NOMO-1 treated with DMSO at 0.1 percent for 48 hours (cell line): ENCODE data around the gene KCNA5.
A peak's percentile ranks its signal among the peaks of the same experiment; 100 is the strongest.

Experiments
- DNase-seq: peaks from one replicate; lab custom pipeline; 2025; ENCODE audit not compliant: unreplicated experiment; lab: John Stamatoyannopoulos, UW

KCNA5 gene

DNA sequence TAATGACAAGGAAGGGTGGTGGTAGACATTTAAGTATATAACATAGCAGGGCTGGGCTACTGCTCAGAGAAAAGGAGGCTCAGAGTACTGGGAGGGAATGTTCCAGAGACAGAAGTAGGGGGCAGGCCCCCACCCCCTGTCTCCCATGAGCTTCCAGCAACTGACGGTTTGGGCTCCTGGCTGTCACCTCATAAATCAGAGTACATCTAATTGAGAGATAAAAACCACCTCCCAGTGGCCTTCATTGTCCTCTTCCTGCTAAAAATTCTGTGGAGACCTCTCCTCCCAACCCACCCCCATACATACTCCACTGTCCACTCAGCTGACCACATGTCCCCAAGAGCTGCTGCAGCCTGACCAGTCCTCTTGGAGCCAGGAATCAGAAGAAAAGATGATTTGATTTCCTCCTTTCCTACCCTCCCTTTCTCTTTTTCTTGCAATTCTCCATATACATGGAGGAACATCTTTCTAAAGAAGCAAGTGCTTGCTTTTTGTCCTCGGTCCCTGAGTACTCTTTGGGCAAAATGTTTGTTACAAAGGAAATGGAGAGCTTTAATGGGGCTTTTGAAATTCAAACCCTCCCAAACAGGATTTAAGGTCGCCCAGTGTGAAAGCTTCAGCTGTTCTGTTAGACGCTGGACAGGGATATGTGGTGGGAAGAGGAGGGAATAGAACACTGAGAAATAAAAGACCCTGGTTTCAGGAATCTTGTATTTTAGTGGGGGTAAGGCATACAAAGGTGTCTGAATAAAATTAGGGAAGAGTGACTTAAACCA is 16.4 kb upstream of the KCNA5 start:
- DNase-seq = no peak

DNA sequence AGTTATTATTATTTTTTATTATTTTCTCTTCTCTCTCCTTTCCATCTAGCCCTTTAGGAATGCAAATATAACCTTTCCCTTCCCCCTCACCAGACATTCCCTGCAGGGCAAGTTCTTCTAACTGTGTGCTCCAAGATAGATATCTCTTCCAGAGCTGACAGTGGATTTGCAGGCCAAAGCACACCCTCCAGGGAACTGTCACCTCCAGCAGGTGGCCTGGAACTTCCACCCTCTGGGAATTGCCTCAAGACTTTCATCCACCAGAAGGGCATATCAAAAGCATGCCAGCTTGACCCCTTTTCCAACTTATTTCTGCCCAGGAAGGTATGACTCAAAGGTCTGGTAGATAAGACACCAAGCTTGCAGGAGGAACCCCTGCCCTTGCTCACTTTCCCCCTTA is 13.6 kb upstream of the KCNA5 start:
- no peak for DNase-seq

DNA sequence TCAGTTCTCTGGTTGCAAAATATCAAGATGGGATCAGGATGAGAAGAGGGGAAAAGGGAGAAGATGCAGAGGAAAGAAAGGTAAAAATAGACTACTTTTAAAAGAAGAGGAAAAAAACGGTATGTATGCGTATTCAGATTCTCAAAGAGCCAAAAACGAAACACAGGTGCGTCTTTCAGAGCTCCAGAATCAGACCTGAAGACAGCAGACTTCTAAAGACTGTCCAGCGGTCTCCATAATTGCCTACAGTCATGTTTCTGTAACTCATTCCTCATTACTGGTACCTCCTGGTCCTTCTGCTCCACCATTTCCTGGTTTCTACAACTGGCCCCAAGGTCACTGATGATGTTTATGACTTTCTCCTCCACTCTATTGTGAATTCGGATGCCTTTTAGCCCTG is 12.4 kb upstream of the KCNA5 start:
- DNase-seq = no peak

DNA sequence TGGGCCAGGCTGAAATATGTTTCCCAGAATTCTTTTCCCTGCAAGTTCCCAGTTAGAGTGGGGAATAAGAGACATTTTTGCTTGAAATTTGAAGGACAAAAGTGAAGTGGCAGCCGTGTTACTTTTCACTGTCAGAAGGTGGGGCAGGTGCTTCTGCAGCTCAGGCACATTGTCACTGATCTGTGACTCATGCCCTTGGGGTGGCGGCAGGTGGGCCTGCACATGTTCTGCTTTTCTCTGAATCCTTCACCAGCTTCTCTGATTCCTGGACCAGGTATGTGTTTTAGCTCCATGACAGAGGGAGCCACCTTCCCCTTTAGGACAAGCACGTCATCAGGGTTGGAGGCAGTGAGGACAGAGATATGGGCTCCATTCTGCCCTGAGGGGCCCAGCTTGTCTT is 11.7 kb upstream of the KCNA5 start:
- DNase-seq = no peak

DNA sequence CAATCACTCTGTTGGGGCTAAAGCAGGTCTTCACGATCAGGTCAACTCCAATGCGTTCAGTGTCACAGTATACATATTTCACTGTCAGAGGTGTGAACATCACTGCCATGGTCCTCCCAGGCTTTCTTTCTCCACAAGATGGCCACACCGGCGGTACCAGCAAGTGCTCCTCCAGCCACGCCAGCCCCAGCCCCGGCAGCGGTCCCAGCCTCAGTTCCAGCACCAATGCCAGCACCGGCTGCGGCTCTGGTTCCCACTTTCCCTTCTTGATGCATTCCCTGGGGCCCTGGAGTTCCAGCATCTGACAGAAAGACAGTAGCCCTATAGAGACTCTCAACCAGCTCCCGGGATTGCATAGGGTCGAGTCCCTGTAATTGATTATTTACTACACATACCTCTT is 10.9 kb upstream of the KCNA5 start:
- DNase-seq = no peak

- no peak for DNase-seq
Observed at GRCh38 chr12:5033883-5034282, 9.8 kb upstream of the KCNA5 start.

DNA sequence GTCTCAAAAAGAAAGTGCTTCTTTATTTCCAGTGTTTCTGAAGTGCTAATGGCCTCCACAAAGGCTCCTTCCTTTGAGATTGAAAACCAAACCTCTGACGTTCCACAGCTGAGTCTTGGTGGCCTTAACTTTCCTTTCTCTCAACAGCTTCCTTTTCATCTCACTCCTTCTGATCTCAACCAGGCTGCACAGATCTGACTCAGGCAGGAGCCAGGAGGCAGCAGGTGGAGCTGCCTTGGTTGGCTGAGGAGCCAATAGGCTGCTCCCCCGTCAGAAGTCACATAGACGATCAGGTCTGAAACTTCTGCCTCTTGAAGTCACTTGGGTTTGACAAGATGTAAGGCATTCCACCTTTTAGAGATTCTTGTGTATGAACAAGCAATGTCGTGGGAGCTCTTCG is 9.1 kb upstream of the KCNA5 start:
- no peak for DNase-seq

DNA sequence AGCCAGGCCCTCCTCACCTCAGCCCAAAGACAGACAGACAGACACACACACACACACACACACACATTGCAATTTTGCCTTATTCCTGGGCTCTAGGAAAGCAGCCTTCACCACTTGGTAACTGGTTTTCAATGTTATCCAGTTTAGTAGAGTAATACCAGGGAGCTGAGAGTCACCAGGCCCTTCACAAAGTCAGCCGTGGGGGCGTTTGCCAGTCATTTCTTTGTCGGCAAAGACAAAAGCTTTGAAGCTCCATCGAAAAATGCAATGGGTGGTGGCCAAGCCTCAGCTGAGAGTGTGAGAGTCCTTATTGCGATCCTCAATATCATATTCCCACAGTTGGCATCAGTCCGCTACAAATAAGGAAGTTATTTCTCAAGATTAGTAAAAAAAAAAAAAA is 8.1 kb upstream of the KCNA5 start:
- no peak for DNase-seq

- DNase-seq = no peak
Observed at GRCh38 chr12:5036031-5036430, 7.6 kb upstream of the KCNA5 start.

DNA sequence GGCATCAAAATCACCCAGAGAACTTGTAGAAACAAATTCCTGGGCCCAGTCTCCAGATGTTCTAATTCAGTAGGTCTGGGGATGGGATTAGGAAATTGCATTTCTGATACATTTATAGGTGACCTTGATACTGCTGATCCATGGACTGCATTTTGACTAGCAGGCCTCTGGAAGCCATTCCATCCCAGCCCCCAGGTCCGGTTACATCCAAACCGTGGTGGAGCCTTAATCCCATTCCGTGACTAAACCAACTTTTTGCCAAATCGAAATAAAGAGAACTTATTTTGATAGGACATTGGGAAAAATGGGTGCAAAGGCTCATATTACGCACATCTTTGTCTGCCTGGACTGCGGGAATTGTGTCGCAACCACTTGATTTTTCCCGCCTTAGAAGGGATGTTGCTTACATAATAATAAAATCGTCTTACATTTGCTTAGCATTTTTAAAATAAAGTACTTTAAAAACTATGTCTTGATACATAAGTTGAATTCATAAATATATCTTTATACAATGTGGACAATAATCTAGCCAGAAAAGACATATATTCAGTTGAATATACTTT is 5.8 kb upstream of the KCNA5 start:
- DNase-seq = no peak

GRCh38 chr12:5038781-5039311 is 4.8 kb upstream of the KCNA5 start:
- no peak for DNase-seq

GRCh38 chr12:5039815-5040214 is 3.9 kb upstream of the KCNA5 start:
- DNase-seq = no peak

- no peak for DNase-seq
Observed at GRCh38 chr12:5040368-5040767, 3.3 kb upstream of the KCNA5 start.

GRCh38 chr12:5044420-5045295 is 979 bp downstream of the KCNA5 start:
- DNase-seq = no peak

DNA sequence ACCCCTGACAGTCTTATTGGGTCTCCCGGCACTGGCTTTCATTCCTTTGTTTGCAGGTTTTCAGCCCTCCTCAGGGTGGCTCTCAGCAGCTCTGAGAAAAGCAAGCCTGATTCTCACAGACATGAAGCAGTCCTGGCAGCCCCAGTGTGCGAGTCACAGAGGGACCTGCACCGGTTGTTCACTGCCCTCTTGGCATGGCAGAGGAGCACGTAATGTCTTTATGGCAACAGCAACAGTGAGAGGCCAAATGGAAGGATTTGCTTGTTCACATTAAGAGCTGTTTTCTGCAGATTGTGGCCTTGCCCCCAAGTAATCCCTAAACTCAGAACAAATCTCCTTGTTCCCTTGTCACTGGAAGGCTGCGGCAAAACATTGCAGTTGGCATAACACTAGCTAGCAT is 3.4 kb downstream of the KCNA5 start:
- no peak for DNase-seq

GRCh38 chr12:5047729-5048128 is 4.0 kb downstream of the KCNA5 start:
- no peak for DNase-seq

- no peak for DNase-seq
Observed at GRCh38 chr12:5050542-5050941, 6.9 kb downstream of the KCNA5 start.

- DNase-seq = peak; percentile 56
Observed at GRCh38 chr12:5051334-5051733, 7.7 kb downstream of the KCNA5 start.

- peak; percentile 33 for DNase-seq
Observed at GRCh38 chr12:5051913-5052312, 8.2 kb downstream of the KCNA5 start.

- no peak for DNase-seq
Observed at GRCh38 chr12:5052348-5052747, 8.7 kb downstream of the KCNA5 start.

GRCh38 chr12:5059358-5059757 is 15.7 kb downstream of the KCNA5 start:
- no peak for DNase-seq

DNA sequence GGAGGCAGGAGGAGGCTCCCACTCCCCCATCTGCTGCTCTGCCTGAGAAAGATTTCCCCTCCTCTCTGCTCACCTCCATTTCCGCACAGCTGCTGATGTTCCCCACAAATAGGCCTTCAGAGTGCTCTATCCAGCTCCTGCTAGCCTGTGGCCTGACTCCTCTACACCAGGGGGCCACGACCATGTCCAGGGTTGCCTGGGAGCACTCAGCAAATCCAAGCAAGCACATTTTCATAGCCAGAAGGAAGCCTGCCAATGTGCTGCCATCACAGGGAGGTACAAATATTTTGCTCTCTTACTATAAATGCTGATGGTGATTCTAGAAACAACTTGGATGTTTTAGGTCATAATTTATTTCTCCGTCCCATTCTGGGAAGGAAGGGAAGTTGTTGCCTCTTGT is 17.3 kb downstream of the KCNA5 start:
- no peak for DNase-seq
